Measurements from ENCODE around the gene FCMR.
"Not testable (repeated sequence)": the region's sequence is repeated elsewhere in the genome, so short reads cannot be mapped to it uniquely, and the experiment has no call there.

The FCMR gene

GRCh38 chr1:206926286-206926685, 4.5 kb upstream of the FCMR start:
- ATAC-seq (ENCODE audit: low read depth) (no peak), DNase-seq (ENCODE audit: low spot score) (no peak)

DNA sequence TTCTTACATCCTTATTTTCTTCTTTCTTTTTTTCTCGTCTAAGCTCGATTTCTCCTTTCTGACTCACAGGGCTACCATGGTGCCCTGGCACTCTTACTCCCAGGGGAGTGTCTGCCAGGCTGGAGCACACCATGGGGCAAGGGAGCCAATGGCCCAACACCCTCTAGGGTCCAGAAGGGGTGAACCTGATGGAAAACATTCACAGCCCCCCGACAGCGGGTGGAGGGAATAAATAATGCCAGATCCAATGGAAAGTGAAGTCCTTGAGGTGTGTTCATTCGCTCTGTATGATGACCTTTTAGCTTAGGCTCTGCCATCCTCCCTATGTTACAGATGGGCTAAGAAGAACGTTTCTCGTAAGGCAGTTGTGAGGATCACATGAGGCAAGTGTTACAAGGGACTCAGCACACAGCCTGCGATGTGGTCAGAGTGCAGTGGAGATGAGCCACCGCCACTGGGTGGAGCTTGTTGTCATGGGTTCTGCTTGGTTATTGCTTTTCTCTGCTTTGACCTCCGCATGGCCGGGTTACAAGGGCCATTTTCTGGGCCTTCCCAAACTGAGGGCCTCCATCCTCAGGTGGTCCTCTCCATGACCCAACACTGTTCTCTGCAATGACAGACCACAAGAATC, 3.5 kb upstream of the FCMR start:
- no peaks in the 10 kb centered on the region for H3K4me1 ChIP-seq (ENCODE audit: insufficient read depth, poor library complexity, severe bottlenecking)
- no peak overlapping the region for H3K27ac ChIP-seq (ENCODE audit: poor library complexity, severe bottlenecking)
- DNase-seq (ENCODE audit: low spot score) = no peak
- no peak for TF ChIP-seq CTCF (IDR thresholded peaks at IDR 0.05; ENCODE audit: poor library complexity, severe bottlenecking)
- no peak overlapping the region for H3K4me3 ChIP-seq (ENCODE audit: severe bottlenecking)
- no peak for ATAC-seq (ENCODE audit: low read depth)
- no peaks in the 10 kb centered on the region for H3K27me3 ChIP-seq (ENCODE audit: insufficient read depth, poor library complexity, severe bottlenecking)
- H3K36me3 ChIP-seq (ENCODE audit: low read depth) = no peaks in the 10 kb centered on the region
- no peaks in the 10 kb centered on the region for H3K9me3 ChIP-seq (ENCODE audit: severe bottlenecking)

More at GRCh38 chr1:206926286-206926685, 4.5 kb upstream of the FCMR start:
- Histone ChIP-seq H3K27me3 (ENCODE audit: insufficient read depth, poor library complexity, severe bottlenecking) (no peaks in the 10 kb centered on the region), H3K36me3 (ENCODE audit: low read depth) (no peaks in the 10 kb centered on the region), H3K27ac (ENCODE audit: poor library complexity, severe bottlenecking) (no peak overlapping the region), H3K4me3 (ENCODE audit: severe bottlenecking) (no peak overlapping the region), H3K9me3 (ENCODE audit: severe bottlenecking) (no peaks in the 10 kb centered on the region), H3K4me1 (ENCODE audit: insufficient read depth, poor library complexity, severe bottlenecking) (no peaks in the 10 kb centered on the region)
- no peak for TF ChIP-seq CTCF (IDR thresholded peaks at IDR 0.05; ENCODE audit: poor library complexity, severe bottlenecking)

GRCh38 chr1:206924592-206925105, 2.9 kb upstream of the FCMR start:
- no peak overlapping the region for H3K4me3 ChIP-seq (ENCODE audit: severe bottlenecking)
- no peaks in the 10 kb centered on the region for H3K27me3 ChIP-seq (ENCODE audit: insufficient read depth, poor library complexity, severe bottlenecking)
- no peaks in the 10 kb centered on the region for H3K36me3 ChIP-seq (ENCODE audit: low read depth)
- H3K9me3 ChIP-seq (ENCODE audit: severe bottlenecking) = no peaks in the 10 kb centered on the region
- no peak for TF ChIP-seq CTCF (IDR thresholded peaks at IDR 0.05; ENCODE audit: poor library complexity, severe bottlenecking)
- ATAC-seq (ENCODE audit: low read depth) (peak; percentile 34; the same call in 1 of the 3 replicates), DNase-seq (ENCODE audit: low spot score) (no peak)
- H3K27ac ChIP-seq (ENCODE audit: poor library complexity, severe bottlenecking) = no peak overlapping the region
- no peaks in the 10 kb centered on the region for H3K4me1 ChIP-seq (ENCODE audit: insufficient read depth, poor library complexity, severe bottlenecking)

GRCh38 chr1:206923961-206924557, 2.3 kb upstream of the FCMR start:
- H3K27ac ChIP-seq (ENCODE audit: poor library complexity, severe bottlenecking); DNase-seq (ENCODE audit: low spot score); H3K27me3 ChIP-seq (ENCODE audit: insufficient read depth, poor library complexity, severe bottlenecking); H3K9me3 ChIP-seq (ENCODE audit: severe bottlenecking); ATAC-seq (ENCODE audit: low read depth); H3K4me1 ChIP-seq (ENCODE audit: insufficient read depth, poor library complexity, severe bottlenecking); H3K4me3 ChIP-seq (ENCODE audit: severe bottlenecking); H3K36me3 ChIP-seq (ENCODE audit: low read depth): not testable (repeated sequence)

DNA sequence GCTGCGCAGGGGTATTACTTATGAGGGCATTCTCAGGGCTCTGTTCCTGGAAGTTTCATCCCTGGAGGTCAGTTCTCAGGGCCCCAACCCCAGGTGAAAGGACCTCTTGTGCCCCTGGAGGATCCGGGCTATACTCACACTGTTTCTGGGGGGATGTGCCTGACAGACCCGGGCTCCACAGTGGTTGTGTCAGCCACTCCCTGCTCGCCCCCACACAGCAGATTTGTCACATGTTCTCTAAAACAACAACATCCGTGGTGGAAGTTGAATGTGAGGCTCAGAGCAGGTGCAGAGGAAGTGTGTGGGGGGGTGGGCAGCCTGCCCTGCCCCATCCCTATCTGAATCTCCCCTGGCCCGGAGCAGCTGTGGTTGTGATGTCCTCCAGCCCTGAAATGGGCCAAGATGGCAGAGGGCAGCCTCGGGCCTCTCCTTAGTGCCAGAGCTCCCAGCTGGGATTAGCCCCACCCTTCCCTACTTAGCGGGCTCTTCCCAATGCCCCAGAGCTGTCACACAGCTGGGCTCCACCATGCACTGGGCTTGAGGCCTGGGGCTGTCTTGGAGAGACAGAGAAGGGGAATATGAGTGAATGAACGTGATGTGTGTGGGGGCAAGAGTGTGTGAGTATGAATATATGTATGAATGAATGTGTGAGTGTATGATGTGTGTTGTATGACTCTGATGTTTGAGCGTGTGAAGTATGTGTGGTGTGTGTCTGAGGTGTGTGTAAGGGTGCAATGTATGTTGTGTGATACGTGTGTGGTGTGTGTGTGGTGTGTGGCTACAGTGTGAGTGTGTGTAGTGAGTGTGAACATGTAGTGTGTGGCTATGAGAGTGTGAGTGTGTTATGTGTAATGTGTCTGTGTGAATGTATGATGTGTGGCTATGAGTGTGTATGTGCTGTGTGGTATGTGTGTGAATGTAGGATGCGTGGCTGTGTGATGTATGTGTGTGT, 1.5 kb upstream of the FCMR start:
- Histone ChIP-seq H3K27me3 (ENCODE audit: insufficient read depth, poor library complexity, severe bottlenecking) (no peaks in the 10 kb centered on the region), H3K4me1 (ENCODE audit: insufficient read depth, poor library complexity, severe bottlenecking) (no peaks in the 10 kb centered on the region), H3K36me3 (ENCODE audit: low read depth) (no peaks in the 10 kb centered on the region), H3K27ac (ENCODE audit: poor library complexity, severe bottlenecking) (no peak overlapping the region), H3K4me3 (ENCODE audit: severe bottlenecking) (no peak overlapping the region), H3K9me3 (ENCODE audit: severe bottlenecking) (no peaks in the 10 kb centered on the region)
- ATAC-seq (ENCODE audit: low read depth) = no peak
- DNase-seq (ENCODE audit: low spot score) = no peak
- TF ChIP-seq CTCF (IDR thresholded peaks at IDR 0.05; ENCODE audit: poor library complexity, severe bottlenecking) = no peak

Data from RWPE2 (cell line).